Neural progenitor cell (in vitro differentiated cells): ENCODE measurements around the gene GABRD.

Source experiments
- CTCF ChIP-seq: fragments of 200-600 bp; sonication (generic); IDR thresholded peaks from 2 replicates; pipeline ENCODE4 v1.5.1; 2017; ENCODE audit warnings: antibody characterized with exemption, mild to moderate bottlenecking
- EZH2 ChIP-seq: fragments of 200-600 bp; sonication (generic); IDR thresholded peaks from 2 replicates; pipeline ENCODE4 v1.6.1; 2017; ENCODE audit warnings: antibody characterized with exemption, mild to moderate bottlenecking, moderate library complexity
- EZH2phosphoT487 ChIP-seq: fragments of 200-600 bp; sonication (generic); IDR thresholded peaks from 2 replicates; pipeline ENCODE4 v1.6.1; 2017; ENCODE audit warnings: antibody characterized with exemption

- TF ChIP-seq EZH2 (no peak), CTCF (no peak), EZH2phosphoT487 (no peak)
Measured at GRCh38 chr1:1969505-1969900, 49.6 kb upstream of the GABRD start.
